HG03280 (cell line): ENCODE measurements around the gene ZNF674.
"Not testable (repeated sequence)": the region's sequence is repeated elsewhere in the genome, so short reads cannot be mapped to it uniquely, and the experiment has no call there.

Experiments
- ATAC-seq: cut with Tn5 transposase; IDR thresholded peaks from one replicate; pipeline ENCODE4 v1.9.1; 2021; ENCODE audit warnings: mild to moderate bottlenecking, moderate library complexity; ENCODE audit not compliant: unreplicated experiment

The ZNF674 gene

GRCh38 chrX:46571423-46572339 lies 26.5 kb upstream of the ZNF674 start:
- no peak for ATAC-seq

- no peak for ATAC-seq
These were observed 24.4 kb upstream of the ZNF674 start for GRCh38 chrX:46569621-46570020.

- ATAC-seq, result no peak
These were observed 22.2 kb upstream of the ZNF674 start for GRCh38 chrX:46567388-46567787.

GRCh38 chrX:46561824-46562657 lies 16.8 kb upstream of the ZNF674 start:
- ATAC-seq, result peak; percentile 96

GRCh38 chrX:46559062-46559461 lies 13.8 kb upstream of the ZNF674 start:
- no peak for ATAC-seq

- no peak for ATAC-seq
These were observed 9.7 kb upstream of the ZNF674 start for GRCh38 chrX:46554942-46555341.

- no peak for ATAC-seq
These were observed 8.7 kb upstream of the ZNF674 start for GRCh38 chrX:46553935-46554334.

- ATAC-seq, result no peak
These were observed 6.4 kb upstream of the ZNF674 start for GRCh38 chrX:46551494-46552128.

- ATAC-seq, result no peak
These were observed 4.7 kb upstream of the ZNF674 start for GRCh38 chrX:46549914-46550313.

- ATAC-seq, result no peak
These were observed 2.6 kb upstream of the ZNF674 start for GRCh38 chrX:46547857-46548256.

GRCh38 chrX:46544527-46544926 lies 694 bp downstream of the ZNF674 start:
- not testable (repeated sequence) for ATAC-seq

- ATAC-seq, result no peak
These were observed 1.8 kb downstream of the ZNF674 start for GRCh38 chrX:46543441-46543840.

- no peak for ATAC-seq
These were observed 13.8 kb downstream of the ZNF674 start for GRCh38 chrX:46531442-46531841.

GRCh38 chrX:46530404-46530908 lies 14.8 kb downstream of the ZNF674 start:
- not testable (repeated sequence) for ATAC-seq

- ATAC-seq, result not testable (repeated sequence)
These were observed 15.3 kb downstream of the ZNF674 start for GRCh38 chrX:46529740-46530403.

- ATAC-seq, result not testable (repeated sequence)
These were observed 16.6 kb downstream of the ZNF674 start for GRCh38 chrX:46528640-46529039.

GRCh38 chrX:46506076-46506475 lies 39.1 kb downstream of the ZNF674 start:
- no peak for ATAC-seq

GRCh38 chrX:46502848-46503247 lies 42.4 kb downstream of the ZNF674 start:
- ATAC-seq, result no peak

- ATAC-seq, result no peak
These were observed 45.2 kb downstream of the ZNF674 start for GRCh38 chrX:46500054-46500453.

- no peak for ATAC-seq
These were observed 56.5 kb downstream of the ZNF674 start for GRCh38 chrX:46488712-46489111.

- ATAC-seq, result no peak
These were observed 59.3 kb downstream of the ZNF674 start for GRCh38 chrX:46485897-46486296.
